COLO829 (cell line): Measurements from ENCODE around the gene CIBAR2.
"Not testable (repeated sequence)": the region's sequence is repeated elsewhere in the genome, so short reads cannot be mapped to it uniquely, and the experiment has no call there.

Experiments
- DNase-seq: peaks from one replicate; pipeline ENCODE4 v3.0.0; 2012; ENCODE audit warnings: low spot score

CIBAR2 gene

DNA sequence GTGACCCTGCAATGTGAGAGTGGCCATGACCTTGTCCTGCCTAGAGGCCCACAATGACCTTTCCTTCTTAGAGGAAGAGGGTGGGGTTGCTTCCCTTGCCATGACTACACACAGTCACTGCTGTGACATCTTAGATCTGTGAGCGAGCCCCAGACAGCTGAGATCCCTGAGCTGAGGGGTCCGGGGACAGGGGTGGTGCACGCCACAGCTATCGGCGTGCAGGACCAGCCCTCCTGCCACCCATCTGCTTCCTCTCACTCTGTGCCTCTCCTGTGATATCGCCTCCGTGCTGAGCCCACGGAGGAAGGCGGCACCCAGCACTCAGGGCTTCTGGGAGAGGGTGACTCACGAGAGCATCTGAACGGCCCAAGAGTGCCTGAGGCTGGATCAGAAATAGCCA, 49.4 kb downstream of the CIBAR2 start:
- DNase-seq = no peak

DNA sequence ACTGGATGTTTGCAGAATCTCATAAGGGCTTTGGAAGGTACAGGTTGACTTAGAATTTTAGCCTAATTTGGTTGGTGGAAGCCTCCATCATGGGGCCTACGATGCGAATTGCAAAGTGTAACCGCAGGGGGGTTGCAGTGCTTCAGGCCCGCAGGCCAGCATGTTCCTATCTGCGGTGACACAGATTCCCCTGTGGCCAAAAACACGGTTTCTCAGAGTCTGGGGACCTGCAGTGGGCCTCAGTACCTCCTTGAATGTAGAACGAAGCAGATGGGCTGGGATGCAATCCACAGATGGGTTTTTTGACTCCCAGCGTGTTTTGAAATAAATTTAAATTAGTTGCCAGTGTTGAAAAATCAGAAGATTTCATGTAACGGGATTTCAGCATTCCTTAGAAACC, 49.9 kb downstream of the CIBAR2 start:
- no peak for DNase-seq

DNA sequence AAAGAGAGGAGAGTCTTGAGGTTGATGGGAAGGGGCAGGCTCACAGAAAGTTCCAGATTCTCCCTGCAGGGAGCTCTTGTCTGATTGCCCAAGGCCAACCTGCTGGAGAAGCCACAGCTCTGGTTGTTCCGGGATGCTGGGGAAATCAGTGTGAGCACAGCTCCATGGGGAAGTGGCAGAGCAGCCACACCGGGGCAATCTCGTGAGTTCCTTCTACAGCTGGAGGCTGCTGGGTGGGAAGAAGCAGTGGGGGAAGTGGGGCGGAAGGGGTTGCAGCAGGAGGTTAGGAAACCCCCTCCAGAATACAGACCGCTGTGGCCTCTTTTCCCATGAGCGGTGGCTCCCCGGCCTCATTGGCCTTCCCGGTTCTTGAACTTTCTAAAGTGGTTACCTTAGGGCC, 50.7 kb downstream of the CIBAR2 start:
- no peak for DNase-seq

DNA sequence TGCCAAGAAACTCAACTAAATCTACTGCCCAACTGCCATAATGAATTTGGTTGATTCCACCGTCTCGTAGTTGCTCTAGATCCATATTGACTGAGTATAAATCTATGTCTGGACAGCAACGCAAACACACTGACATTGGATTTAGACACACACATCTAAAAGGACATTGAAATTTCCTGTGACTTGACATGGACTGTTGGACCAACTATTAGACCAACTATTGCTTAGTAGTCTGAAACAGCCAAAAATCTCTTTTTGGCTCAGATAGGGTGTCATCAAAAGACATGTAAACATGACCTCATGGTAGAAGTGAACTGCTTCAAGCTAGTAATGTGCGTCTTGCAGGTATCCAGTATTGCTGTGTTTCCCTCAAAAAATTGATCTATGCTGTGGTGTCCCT, 53.4 kb downstream of the CIBAR2 start:
- DNase-seq = no peak

DNA sequence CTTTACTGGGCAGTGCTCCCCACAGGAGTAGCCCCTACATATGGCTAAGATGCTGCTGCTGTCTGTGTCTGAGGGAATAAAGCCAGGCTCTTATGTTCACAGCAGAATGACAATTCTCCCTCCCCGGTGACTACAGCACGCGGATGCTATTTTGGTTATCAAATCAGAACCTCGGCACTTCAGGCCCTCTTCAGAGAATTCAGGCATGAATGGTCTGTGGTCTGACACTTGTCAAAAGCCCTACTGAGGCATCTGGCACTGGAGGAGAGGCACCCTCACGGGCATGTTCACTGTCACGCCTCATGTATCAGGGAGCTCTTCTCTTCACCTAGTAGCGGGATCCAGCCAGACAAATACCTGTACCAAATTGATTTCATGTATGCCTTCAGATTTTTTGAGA, 54.3 kb downstream of the CIBAR2 start:
- DNase-seq = no peak

DNA sequence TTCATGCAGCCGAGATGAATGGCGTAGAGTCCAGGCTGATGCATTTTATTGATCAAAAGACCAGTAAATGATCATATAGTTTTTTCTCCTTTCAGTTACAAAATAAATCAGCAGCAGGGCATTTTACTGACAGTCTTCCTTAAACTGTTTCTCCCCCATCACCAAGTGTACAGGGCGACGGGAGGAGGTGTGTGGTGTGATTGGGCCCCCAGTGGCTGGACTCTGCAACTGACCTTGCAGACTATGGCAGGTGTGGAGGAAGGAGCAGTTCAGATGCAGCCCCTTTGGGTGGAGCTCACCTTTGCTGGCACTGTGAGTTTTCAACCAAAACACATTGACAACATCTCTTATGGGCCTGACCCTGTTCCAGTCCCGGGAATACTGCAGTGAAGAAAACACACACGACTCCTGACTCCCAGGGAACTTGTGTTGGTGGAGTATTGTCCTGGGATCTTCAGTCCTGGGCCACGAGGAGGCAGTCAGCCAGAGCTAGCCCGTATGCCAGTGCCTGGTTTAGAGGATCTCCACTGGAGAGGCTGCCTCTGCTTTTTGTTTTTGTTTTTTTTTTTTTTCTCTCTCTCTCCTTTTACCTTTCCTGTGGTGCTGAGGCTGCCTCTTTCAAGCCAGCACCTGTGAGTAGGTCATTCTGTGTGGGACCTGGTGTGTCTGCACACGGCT, 54.9 kb downstream of the CIBAR2 start:
- no peak for DNase-seq

DNA sequence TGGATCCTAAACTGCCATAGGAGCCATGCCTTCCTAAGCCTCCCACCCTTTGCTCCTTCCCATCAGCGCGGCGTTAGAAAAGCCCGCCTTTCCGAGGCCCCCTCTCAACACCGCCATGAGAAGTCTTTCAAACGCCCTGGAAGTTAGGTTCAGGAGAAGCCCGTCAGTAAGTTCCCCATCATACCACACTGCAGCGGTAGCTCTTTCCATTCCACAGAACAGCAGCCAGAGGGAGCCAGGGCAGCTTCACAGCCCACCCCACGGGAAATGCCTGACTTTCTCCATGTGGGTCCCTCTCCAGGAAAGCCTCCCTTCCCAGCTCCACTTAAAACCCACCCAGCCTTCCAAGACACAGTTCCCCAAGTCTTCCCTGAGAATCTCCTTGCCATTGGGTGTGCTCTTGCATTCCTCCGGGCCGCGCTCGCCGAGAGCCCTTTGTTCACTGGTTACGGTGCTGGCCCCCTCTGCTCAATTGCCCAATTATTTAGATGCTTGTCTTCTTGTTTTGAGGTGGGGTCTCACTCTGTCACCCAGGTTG, 56.0 kb downstream of the CIBAR2 start:
- DNase-seq = no peak

DNA sequence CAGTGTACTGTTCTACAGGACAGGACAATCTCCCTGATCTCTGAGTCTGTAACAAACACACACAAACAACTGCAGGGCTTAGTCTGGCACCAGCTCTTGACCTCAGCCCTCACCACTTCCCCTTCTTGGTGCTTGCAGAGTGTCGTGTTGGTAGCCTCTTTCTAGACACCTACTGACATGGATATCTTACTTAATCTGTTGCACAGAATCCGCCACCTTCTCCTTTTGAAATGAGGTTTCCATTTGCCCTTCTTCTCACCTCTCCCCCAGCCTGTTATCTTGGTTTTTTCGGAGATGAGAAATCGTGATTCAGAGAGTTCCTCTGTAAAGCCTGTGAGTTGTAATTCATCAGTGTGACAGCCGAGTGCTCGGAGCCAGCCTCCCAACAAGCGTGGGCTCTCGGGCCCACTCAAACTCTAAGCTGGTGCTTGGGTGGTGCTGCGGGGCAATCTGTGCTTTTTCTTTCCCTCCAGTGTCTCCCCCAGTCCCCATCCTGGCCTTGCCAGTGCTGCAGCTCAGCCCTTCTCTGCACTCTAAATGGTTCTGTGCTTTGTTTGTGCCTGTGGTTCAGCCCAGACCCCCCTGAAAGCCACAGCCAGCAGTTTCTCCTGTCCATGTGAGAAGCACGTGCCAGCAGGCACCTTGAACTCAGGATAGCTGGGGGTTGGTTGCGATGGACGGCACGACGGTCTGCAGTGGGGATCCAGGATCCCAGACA, 56.6 kb downstream of the CIBAR2 start:
- DNase-seq = peak; percentile 1

DNA sequence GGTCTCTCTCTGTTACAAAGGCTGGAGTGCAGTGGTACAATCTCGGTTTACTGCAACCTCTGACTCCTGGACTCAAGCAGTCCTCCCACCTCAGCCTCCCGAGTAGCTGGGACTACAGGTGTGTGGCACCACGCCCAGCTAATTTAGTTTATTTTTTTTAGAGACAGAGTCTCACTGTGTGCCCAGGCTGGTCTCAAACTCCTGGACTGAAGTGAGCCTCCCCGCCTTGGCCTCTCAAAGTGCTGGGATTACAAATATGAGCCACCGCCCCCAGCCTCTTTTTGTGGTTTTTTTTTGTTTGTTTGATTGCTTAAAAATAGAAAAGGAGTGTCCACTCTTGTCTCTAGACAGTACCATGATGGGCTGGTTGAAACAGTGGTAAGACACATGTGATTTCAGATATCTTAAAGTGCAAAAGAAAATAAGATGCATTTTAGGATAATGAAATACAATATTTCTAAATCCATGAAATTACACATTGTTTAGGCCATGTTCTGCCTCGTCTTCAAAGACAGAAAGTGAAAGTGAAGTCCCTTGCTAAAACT, 57.3 kb downstream of the CIBAR2 start:
- DNase-seq = no peak

DNA sequence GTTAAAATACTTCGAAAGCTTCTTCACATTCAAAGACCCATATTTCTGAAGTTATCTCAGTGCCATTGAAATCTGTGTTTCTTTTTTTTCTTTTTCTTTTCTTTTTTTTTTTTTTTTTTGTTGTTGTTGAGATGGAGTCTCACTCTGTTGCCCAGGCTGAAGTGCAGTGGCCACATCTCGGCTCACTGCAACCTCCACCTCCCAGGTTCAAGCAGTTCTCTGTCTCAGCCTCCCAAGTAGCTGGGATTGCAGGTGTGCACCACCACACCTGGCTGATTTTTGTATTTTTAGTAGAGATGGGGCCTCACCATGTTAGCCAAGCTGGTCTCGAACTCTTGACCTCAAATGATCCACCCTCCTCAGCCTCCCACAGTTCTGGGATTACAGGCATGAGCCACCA, 58.0 kb downstream of the CIBAR2 start:
- not testable (repeated sequence) for DNase-seq

DNA sequence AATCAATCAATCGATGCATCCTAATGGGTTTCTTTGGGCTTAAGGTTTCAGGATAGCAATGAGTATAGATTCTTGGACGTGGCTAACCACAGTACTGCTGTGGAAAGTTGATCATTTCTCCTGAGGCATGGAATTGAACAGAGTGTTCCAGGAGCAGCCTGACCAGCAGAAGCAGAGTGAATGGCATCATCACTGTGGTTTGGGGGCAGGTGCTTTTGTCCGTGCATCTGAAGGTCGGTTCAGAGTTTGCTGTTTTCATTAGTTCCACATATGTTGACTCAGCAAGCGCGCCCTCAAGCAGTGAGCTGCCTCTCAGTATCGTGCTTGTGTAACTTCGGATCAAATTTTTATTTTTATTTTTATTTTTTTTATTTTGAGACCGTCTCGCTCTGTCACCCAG, 59.7 kb downstream of the CIBAR2 start:
- no peak for DNase-seq

DNA sequence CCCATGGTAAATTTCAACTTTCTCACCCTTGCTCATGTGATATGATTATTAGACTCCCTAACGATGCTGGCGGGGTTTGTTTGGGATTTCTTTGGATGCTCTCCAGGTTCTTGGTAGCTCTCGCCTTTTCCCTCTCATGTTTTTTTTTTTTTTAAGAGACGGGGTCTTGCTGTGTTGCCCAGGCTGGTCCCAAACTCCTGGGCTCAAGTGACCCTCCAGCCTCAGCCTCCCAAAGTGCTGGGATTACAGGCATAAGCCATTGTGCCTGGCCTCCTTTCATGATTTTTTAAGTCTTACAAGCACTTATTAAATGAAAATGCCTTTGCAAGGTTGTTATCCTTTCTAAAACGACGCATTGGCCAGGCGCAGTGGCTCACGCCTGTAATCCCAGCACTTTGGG, 60.6 kb downstream of the CIBAR2 start:
- no peak for DNase-seq

DNA sequence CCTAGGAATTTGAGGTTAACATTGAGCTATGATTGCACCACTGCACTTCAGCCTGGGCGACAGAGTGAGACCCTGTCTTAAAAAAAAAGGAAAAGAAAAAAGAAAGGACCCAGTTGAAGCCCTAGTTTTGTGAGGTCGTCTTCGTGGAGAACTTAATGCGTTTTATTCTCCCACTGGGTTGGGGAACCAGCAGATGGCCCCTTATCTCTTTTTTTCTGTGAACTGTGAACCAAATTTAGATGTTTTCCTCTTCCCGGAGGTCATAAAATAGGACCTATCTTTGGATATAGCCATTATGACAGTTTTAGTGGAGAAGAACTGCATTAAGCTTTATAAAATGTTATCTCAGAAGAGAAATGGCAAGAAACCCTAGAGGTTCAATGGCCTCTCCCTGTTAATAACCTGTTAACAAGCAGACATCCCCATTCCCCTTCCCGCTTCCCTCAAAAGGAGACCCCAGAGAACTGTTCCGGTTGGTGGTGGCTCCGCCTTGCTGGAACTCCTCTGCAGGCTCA, 61.1 kb downstream of the CIBAR2 start:
- DNase-seq = no peak

DNA sequence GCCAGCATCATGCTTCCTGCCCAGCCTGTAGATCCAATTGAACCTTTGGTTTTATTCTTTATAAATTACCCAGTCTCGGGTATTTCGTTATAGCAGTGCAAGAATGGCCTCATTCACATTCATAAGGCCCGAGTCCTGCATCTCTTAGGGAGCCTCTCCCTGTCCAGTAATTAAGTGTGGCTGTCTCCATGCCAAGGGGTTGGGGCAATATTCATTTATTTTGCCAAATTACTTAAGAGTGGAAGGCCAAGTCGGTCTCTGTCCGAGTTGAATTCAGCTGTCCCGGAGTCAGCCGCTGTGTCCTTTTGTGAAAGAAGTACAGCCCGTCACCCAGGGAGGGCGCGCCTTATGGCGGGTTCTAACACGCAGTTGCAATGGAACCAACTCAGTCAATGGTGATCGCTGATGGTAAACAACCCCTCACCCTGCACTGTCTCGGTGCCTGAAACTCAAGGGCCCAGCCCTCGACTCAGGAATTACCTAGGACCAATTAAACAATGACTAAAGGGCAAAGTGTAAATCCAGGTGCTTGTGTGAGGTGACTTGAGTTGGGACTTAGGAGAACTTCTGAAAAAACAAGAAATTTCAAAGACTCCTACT, 62.5 kb downstream of the CIBAR2 start:
- DNase-seq = no peak

DNA sequence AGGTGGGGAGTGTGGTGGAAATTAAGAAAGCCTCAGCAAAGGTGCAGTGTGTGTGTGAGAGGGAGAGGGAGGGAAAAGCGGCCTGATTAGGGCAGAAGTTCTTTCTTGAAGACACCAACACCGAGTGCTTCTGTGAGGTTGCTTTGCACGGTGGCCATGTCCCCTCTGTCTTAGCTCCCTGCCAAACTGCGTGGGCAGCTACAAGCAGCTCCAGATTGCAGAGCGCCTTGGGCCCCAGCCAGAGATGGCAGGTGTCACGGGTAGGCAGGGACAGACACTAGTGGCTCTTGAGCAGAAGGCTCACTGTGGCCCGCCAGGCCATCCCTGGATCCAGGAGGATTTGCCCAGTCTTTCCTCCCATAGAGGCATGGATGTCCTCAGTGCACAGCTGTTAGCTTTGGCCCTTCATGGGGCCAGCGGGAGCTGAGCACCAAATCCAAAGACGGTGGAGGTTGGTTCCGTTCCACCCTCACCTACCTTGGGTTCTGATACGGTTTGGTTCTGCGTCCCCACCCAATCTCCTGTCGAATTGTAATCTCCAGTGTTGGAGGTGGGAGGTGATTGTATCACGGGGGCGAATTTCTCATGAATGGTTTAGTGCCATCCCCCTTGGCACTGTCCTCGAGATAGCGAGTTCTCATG, 63.2 kb downstream of the CIBAR2 start:
- no peak for DNase-seq
